Measurements from ENCODE around the gene NLRP9.
A peak's percentile ranks its signal among the peaks of the same experiment; 100 is the strongest.

The NLRP9 gene

DNA sequence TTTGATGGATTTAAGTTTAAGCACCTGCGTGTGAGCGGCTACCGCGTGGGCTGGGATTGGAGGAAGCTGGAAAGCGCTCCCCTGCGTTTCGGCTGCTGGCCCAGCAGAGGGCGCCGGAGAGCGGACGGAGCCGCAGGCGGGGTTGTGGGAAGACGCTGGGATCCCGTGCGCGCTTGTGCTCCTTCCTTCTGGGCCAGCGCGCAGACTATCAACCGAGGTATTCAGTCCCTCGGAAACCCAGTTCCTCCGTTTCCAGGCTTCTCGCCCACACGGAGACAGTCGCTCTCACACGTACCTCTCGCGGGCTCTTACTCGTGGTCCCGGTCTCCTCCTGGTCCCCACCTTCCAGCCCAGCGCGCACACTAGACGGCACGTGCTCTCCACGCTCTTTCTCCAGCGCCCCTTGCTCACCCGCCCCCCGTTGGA lies 34.4 kb downstream of the NLRP9 start:
- peak; percentile 12 for DNase-seq

GRCh38 chr19:55702131-55702627 lies 36.0 kb downstream of the NLRP9 start:
- DNase-seq = no peak

GRCh38 chr19:55700813-55701212 lies 37.4 kb downstream of the NLRP9 start:
- DNase-seq = no peak

- no peak for DNase-seq
Observed at GRCh38 chr19:55699221-55699620, 39.0 kb downstream of the NLRP9 start.

DNA sequence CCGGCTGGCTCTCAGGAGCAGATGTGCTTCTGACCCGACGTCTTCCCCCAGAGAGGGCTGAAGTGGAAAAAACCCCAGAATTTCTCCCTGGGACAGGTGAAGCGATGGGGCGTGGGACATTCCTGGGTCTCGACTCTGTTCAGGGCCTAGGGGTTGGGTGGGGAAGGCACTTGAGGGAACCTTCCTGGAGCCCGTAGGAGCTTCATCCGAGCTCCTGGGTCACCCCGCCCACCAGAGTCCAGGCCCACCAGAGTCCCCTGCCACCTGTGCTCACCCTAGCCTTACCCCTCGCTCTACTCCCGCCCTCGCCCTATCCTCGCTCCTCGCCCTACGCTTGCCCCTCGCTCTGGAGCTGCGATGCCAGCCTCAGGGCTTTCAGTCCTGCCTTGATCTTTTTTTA lies 39.9 kb downstream of the NLRP9 start:
- DNase-seq = no peak

- DNase-seq = no peak
Observed at GRCh38 chr19:55697698-55698097, 40.5 kb downstream of the NLRP9 start.

DNA sequence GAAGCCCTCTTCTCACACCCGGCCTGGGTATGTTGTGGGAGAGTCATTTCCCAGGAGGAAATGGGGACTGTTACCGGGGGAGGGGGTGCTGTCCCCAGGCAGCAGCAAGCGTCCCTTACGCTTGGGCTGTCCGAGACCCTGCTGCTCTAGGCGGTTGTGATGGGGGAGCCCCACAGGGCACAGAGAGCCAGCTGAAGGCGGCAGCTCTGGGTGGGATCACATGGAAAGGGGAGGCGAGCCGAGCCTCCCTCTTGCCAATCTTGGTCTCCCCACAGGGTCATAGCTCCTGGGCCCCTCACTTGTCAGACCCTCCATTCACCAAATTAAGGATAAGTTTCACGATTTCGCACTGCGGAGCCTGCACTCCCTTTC lies 41.1 kb downstream of the NLRP9 start:
- DNase-seq = no peak

DNA sequence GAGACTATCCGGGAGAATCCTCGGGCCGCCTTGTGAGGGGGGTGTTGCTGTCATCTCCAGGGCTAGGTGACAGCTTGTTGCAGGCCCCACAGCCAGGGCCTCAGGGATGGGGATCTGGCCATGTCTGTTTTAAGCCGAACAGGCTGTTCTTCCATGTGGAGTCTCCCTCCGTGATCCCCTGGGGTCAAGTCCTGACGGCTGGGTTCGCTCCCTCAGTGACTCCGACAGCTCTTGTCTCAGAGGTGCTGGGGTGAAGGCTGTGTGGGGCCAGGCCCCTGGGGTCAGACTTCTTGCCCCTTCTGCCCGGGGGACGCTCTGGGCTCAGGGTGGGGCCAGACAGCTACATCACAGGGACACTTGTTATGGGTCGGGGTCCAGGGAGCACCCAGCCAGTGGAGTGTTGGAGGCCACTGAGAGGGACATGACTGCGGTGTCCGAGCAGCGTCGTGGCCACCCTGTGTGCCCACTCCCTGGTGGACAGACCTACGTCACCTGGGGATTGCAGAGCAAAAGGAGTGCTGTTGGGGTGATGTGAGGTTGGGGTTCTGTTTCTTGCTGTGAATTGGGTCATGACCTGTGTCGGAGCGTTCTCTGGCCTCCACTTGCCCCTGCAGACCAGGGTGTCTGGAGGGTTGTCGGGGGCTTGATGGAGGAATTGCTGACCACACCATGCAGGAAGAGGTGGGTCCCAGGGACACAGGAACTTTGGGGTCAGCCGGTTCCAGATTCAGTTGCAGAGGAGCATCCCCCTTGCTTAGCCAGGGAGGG lies 41.7 kb downstream of the NLRP9 start:
- no peak for DNase-seq

DNA sequence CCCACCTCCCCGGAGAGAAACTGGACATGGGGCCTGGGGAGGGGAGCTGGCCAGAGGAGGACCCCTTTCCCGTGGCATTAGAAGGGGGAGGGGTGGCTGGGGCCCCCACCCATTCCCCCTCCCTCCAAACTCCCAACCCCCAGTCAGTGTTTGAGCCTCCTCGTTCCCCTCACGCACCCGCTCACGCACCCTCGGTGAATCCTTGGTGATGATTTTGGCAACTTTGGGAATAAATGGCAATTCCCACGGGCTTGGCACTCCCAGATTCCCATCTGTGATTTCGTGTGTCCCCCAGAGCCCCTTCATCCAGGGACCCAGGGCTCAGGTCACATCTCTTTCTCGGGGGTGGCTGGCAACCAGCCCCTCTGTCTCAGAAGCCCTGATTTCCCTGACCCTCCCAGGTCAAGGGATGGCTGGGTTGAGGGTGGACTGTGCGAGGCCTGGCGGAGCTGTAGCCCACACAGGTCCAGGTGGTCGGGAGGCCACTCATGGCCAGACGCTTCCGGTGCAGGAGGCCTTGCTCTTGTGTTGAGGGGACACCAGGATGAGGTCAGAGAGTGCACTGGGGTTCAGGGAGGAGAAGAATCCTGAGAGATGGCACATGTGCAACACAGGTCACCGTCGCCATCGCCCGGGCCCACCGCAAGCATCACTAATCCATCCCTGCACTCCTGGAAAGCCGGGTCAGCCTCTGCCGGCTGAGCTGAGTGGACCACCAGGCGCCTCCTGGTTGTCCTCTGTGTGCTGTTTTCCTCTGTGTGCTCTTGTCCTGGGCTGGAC lies 42.5 kb downstream of the NLRP9 start:
- no peak for DNase-seq

DNA sequence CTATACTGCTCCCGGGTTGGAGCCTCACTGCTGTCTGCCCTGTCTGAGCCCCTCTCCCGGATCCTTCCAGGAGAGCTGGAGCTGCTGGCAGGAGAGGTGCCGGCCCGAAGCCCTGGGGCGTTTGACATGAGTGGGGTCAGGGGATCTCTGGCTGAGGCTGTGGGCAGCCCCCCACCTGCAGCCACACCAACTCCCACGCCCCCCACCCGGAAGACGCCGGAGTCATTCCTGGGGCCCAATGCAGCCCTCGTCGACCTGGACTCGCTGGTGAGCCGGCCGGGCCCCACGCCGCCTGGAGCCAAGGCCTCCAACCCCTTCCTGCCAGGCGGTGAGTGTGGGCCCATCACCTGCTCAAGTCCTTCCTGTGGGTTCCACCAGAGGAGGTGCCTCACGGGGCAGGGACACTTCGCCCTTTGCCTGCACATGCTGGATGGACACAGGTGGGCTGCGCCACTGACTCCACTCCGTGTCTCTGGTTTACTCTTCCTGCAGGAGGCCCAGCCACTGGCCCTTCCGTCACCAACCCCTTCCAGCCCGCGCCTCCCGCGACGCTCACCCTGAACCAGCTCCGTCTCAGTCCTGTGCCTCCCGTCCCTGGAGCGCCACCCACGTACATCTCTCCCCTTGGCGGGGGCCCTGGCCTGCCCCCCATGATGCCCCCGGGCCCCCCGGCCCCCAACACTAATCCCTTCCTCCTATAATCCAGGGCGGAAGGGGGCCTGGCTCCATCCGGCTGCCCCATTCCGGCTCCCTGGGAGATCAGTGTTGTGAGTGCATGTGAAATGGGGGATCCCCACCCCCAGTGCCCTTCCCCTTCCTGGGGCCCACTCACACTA lies 43.3 kb downstream of the NLRP9 start:
- no peak for DNase-seq

- no peak for DNase-seq
Observed at GRCh38 chr19:55694241-55694655, 44.0 kb downstream of the NLRP9 start.

DNA sequence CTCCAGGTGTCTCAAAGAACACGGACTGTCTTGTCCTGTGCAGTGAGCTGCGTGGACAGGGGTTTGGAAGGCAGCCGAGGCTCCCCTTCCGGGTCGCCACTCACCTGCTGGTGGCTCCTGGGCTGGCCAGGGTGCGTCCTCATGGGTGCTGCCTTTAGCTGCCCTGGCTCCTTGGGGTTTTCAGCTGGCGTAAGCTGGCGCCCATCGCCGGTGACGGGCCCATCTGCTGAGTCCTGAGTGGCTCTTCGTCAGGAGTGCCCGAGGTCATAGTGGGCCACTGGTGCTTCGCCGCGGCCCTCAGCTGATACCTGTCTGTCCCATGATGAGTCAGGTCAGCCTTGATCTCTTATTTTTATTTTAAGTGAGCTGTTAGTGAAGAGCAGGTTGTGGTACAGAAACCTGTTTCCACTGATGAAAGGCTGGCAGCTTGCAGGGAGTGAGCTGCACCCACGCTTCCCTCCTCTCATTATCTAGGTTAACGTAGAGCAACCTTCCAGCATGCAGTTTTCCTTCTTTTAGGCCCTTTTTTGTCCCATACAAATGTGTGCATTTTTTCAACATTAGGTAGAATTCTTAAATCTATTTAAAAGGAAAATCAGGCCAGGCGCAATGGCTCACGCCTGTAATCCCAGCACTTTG lies 44.7 kb downstream of the NLRP9 start:
- no peak for DNase-seq

- DNase-seq = no peak
Observed at GRCh38 chr19:55692681-55693081, 45.5 kb downstream of the NLRP9 start.

- no peak for DNase-seq
Observed at GRCh38 chr19:55691561-55692481, 46.4 kb downstream of the NLRP9 start.

DNA sequence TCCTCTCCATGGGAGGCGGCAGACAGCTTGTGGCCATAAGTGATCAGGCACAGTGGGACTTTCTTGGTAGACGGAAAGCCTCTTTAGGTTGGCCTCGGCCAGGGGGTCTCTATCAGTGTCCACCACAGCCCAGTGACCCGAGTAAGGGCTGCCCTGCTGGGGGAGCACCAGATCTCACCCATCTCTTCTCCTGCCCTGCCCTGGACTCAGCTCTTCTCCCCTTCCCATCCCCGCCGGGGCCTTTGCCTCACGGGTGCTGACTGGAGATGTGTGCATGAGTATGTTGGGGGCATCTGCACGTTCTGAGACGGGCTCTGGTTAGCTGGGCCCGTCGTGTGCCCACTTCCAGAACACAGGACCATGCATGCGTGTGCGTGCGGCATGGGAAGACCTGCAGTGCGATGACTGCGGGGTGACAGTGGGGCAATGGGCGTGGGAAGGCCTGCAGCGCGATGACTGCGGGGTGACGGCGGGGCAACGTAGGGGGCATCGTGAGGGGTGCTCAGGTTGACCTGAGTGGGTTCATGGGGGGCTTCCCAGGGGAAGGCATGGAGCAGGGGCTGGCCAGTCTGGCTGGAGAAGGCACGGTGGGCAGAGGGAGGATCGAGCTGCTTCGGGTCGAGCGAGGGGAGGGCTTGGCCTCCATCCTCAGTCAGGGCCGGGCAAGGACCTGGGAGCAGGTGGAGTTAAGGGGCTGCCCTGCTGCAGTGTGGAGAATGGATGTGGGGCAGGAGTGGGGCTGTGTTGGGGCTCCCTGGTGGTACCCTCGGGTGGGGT lies 47.2 kb downstream of the NLRP9 start:
- DNase-seq = no peak

DNA sequence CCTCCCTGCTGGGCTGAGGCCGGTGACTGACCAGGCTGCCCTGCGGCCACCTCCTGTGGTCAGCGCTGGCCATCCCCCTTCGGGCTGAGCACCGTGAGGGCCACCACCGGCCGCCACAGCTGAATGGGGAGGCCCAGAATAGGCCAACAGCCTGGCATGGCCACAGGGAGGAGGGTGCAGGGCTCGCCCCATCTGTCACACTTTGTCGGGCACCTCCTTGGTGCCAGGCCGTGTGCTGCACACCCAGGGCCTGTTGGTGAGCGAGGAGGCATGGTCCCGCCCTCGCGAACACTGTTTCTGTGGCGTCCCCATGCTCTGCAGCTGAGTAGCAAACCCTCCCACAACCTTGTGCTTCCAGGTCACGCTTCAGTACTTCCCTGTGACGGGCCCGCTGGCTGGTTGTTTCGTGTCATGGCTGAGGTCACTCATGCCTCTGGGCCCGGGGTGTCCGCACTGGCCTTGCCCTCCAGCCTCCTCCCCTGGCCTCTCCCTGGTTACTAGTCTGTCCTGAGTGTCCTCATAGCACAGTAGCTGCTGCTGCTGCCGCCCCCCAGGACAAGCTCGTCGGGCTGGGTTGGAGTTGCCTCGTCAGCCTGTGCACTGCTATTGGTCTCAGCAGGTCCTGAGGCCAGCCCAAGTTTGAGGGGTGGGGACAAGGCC lies 48.0 kb downstream of the NLRP9 start:
- DNase-seq = no peak

- no peak for DNase-seq
Observed at GRCh38 chr19:55689411-55690108, 48.6 kb downstream of the NLRP9 start.

DNA sequence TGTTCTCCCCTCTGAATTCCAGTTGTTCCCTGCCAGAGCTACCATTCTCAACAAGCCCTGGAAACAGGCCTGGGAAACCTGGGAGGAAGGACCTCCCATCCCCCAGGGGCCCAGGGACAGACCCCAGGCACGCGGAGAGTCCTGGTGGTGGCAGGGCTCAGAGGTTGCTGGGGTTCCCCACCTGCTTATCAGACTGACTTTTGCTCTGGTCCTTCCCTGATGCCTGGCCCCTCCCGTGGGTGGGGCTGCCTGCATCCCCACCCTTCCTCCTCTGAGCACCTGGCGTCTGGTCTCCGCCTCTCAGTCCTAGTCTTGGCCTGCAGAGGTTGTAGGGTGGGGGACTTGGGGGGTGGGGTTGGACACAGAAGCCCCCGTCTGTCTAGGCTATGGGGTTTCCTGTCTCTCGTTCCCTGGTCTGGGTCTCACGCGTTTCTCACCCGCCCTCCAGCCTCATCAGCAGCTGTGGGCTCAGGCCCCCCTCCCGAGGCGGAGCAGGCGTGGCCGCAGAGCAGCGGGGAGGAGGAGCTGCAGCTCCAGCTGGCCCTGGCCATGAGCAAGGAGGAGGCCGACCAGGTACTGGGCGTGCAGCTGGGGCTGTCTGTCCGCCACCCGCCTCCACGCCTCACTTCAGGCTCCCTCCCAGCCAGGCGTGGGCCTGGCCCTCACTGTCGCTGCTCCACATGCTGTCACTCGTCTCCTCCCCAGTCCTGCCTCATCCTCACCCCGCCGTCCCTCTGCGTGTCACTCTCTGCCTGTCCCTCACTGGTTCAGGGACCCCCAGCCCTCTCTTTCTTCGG lies 49.6 kb downstream of the NLRP9 start:
- no peak for DNase-seq

Data from fibroblast of skin of back (primary cell).